ENCODE data around the gene KANSL1.

Gene KANSL1

DNA sequence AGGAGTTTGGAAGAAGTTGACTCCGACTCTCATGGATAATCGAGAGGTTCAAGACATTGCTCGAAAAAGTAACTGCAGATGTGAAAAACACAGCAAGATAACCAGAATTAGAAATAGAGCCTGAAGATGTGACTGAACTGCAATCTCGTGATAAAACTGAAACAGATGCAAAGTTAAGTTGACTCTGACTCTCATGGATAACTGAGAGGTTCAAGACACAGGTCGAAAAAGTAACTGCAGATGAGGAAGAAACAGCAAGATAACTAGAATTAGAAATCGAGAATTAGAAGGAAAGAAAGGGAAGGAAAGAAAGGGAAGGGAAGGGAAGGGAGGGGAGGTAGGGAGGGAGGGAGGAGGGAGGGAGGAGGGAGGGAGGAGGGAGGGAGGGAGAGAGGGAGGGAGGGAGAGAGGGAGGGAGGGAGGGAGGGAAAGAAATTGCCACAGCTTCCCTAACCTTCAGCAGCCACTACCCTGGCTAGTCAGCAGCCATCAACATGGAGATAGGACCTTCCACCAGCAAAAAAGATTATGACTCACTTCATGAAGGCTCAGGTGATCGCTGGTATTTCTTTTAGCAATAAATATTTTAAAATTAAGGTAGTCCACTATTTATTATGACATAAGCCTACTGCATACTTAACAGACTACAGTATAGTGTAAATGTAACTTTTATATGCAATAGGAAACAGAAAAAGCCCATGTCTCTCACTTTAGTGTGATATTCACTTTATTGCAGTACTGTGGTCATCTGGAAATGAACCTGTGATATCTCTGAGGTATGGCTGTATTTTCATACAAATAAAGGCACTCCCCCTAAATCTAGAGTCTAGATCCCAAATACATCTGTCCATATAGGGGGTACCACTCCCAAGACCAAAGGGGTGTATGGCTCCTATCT, 68.3 kb downstream of the KANSL1 start:
- ChIA-PET POLR2A (ENCODE audit: low non-redundant PET) (no interaction called here), CTCF (interaction anchor here (0.6 kb wide), 1 partner anchor 13 kb away, joined by 5 read pairs; no protein-coding TSS in a partner anchor)
- no peak overlapping the region for H3K27ac ChIP-seq
- TF ChIP-seq CTCF (conservative IDR thresholded peaks at IDR 0.05; ENCODE audit: low read depth) = no peak
- DNase-seq (ENCODE audit: low spot score) = no peak

GRCh38 chr17:46123607-46124006, 69.6 kb downstream of the KANSL1 start:
- CTCF ChIA-PET = no interaction called here

DNA sequence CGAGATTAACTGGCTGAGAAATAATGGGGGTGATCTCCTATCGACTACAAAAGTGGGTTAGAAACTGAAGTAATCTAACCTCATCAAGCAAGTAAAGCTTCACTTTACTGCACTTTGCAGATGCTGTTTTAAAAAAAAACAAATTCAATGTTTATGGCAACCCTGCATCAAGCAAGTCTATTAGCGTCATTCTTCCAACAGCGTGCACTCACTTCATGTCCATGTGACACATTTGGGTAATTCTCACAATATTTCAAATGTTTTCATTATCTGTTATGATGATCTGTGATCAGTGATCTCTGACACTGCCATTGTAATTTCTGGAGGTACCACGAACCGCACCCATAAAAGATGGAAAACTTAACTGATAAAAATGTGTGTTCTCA, 70.8 kb downstream of the KANSL1 start:
- no peak for DNase-seq (ENCODE audit: low spot score)
- ChIA-PET CTCF (interaction anchor here (0.6 kb wide), 1 partner anchor 53 kb away, joined by 7 read pairs; no protein-coding TSS in a partner anchor), POLR2A (ENCODE audit: low non-redundant PET) (no interaction called here)
- no peak overlapping the region for H3K27ac ChIP-seq
- TF ChIP-seq CTCF (conservative IDR thresholded peaks at IDR 0.05; ENCODE audit: low read depth) = no peak

More at GRCh38 chr17:46123607-46124006, 69.6 kb downstream of the KANSL1 start:
- DNase-seq (ENCODE audit: low spot score) = no peak
- no peak overlapping the region for H3K27ac ChIP-seq
- POLR2A ChIA-PET (ENCODE audit: low non-redundant PET) = no interaction called here
- TF ChIP-seq CTCF (conservative IDR thresholded peaks at IDR 0.05; ENCODE audit: low read depth) = no peak

GRCh38 chr17:46121841-46122485, 71.3 kb downstream of the KANSL1 start:
- DNase-seq (ENCODE audit: low spot score) = no peak
- no peak overlapping the region for H3K27ac ChIP-seq
- no peak for TF ChIP-seq CTCF (conservative IDR thresholded peaks at IDR 0.05; ENCODE audit: low read depth)
- ChIA-PET POLR2A (ENCODE audit: low non-redundant PET) (no interaction called here), CTCF (interaction anchor here (0.6 kb wide), 1 partner anchor 53 kb away, joined by 7 read pairs; no protein-coding TSS in a partner anchor)

- H3K27ac ChIP-seq = no peak overlapping the region
- TF ChIP-seq CTCF (conservative IDR thresholded peaks at IDR 0.05; ENCODE audit: low read depth) = no peak
- CTCF ChIA-PET = no interaction called here
- no peak for DNase-seq (ENCODE audit: low spot score)
- POLR2A ChIA-PET (ENCODE audit: low non-redundant PET) = no interaction called here
Measured at GRCh38 chr17:46121165-46121764, 72.0 kb downstream of the KANSL1 start.

GRCh38 chr17:46120537-46120936, 72.7 kb downstream of the KANSL1 start:
- ChIA-PET CTCF (no interaction called here), POLR2A (ENCODE audit: low non-redundant PET) (no interaction called here)
- no peak for DNase-seq (ENCODE audit: low spot score)
- no peak for TF ChIP-seq CTCF (conservative IDR thresholded peaks at IDR 0.05; ENCODE audit: low read depth)
- H3K27ac ChIP-seq = no peak overlapping the region

All from RWPE1 (cell line).